ENCODE data around the gene ATP9B. TPM values are rescaled to one million over a fixed set of nuclear protein-coding genes. Genes with fewer than 3 reads are reported as not detected.

The ATP9B gene
- total and polyA plus RNA-seq, 9 donors, result 19.9 to 72.1 (median 43.2) TPM

DNA sequence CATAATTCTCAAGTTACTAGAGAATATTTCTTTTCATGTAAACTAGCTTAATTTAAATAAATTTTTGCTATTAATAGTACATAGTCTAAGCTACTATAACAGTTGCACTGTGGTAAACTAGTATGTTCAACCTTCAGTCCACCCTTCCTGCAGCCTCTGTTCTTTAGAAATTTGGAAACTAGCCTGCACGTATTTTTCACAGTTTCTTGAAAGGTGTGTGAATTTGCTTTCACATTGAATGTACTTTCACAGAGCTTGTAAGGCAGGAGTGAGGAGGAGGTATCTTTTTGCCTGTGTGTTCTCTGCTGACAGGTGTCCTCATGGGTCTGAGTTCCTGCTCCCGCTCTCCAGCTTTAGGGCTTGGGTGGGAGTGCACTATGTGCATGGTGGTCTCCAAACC is 117.5 kb downstream of the ATP9B start:
- intact Hi-C loops (cut with DNase I), result no loop called here
- Histone ChIP-seq H3K27ac (no peak overlapping the region), H3K4me3 (no peak overlapping the region), H3K9me3 (no peaks in the 10 kb centered on the region), H3K4me1 (ENCODE audit: insufficient read depth) (peaks cover 4% of the 10 kb centered on the region), H3K36me3 (no peaks in the 10 kb centered on the region), H3K27me3 (no peaks in the 10 kb centered on the region)
- TF ChIP-seq POLR2A (IDR thresholded peaks at IDR 0.05) (no peak), EP300 (IDR thresholded peaks at IDR 0.05) (no peak)
- TF ChIP-seq, protein P1, sequence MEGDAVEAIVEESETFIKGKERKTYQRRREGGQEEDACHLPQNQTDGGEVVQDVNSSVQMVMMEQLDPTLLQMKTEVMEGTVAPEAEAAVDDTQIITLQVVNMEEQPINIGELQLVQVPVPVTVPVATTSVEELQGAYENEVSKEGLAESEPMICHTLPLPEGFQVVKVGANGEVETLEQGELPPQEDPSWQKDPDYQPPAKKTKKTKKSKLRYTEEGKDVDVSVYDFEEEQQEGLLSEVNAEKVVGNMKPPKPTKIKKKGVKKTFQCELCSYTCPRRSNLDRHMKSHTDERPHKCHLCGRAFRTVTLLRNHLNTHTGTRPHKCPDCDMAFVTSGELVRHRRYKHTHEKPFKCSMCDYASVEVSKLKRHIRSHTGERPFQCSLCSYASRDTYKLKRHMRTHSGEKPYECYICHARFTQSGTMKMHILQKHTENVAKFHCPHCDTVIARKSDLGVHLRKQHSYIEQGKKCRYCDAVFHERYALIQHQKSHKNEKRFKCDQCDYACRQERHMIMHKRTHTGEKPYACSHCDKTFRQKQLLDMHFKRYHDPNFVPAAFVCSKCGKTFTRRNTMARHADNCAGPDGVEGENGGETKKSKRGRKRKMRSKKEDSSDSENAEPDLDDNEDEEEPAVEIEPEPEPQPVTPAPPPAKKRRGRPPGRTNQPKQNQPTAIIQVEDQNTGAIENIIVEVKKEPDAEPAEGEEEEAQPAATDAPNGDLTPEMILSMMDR (IDR thresholded peaks at IDR 0.05), result no peak
- no peak for DNase-seq
- 96 to 97% (median 97%) methylated on average over 2 of the region's 2 CpGs for WGBS, 3 donors

DNA sequence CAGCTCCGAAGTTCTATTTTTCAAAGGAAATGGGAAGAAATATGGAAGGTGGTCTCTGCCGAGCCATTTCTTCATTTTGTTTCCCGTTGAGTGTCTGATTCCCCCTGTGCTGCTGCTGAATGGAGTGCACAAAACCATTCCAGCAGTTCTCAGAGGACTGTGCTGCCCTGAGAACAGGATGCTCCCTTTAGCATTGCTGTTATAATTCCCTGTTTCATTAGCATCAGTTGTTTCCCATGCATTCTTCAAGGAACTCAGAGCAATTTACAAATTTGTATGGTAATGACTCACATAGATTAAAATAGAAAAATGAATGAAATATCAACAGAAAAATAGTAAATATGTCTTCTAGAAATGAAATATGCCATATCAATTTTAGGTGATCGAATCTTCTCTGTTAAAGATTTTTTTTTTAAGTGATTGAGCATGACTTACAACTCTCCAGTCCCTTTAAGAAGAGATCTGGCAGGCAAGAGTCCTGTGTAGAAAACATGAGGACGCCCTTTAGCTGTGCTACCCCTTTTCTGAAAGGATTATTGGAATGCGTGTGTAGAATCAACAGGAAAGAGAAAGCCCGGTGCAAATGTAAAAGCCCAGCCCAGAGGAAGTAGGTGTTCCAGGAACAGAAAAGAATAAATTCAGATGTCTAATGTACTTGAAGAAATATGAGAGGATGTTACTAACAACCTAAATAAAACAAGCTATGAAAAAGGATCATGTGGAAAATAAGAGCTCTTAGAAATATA is 118.5 kb downstream of the ATP9B start:
- Histone ChIP-seq H3K27ac (no peak overlapping the region), H3K4me3 (no peak overlapping the region), H3K36me3 (no peaks in the 10 kb centered on the region), H3K9me3 (no peaks in the 10 kb centered on the region), H3K4me1 (ENCODE audit: insufficient read depth) (peaks cover 1% of the 10 kb centered on the region), H3K27me3 (no peaks in the 10 kb centered on the region)
- intact Hi-C loops (cut with DNase I), result no loop called here
- TF ChIP-seq EP300 (IDR thresholded peaks at IDR 0.05) (no peak), POLR2A (IDR thresholded peaks at IDR 0.05) (no peak)
- TF ChIP-seq, protein P1 (IDR thresholded peaks at IDR 0.05), result no peak
- 67 to 72% (median 67%) methylated on average over 7 of the region's 7 CpGs for WGBS, 3 donors
- DNase-seq, result no peak

DNA sequence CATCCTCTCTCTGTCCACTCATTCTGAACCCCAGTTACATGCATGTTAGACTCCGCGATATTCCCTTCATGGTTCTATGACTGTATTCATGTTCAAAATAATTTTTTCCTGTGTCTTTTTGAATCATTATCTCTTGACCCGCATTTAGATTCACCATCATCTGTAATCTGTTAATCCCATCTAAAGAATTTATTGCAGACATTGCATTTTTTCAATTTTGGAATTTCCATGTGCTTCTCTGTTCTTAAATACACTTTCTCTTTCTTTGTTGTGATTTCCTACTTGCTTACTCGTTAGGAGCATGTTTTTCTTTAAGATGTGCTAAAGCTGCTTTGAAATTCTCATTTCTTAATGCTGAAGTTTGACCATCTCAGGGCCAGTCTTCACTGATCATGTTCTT is 122.2 kb downstream of the ATP9B start:
- Histone ChIP-seq H3K9me3 (no peaks in the 10 kb centered on the region), H3K27ac (no peak overlapping the region), H3K4me1 (ENCODE audit: insufficient read depth) (peaks cover 1% of the 10 kb centered on the region), H3K36me3 (no peaks in the 10 kb centered on the region), H3K27me3 (no peaks in the 10 kb centered on the region), H3K4me3 (no peak overlapping the region)
- no peak for DNase-seq
- intact Hi-C loops (cut with DNase I), result no loop called here
- whole genome bisulfite sequencing, 3 donors, result 95 to 97% (median 96%) methylated on average over 4 of the region's 4 CpGs
- TF ChIP-seq, protein P1 (IDR thresholded peaks at IDR 0.05), result no peak
- TF ChIP-seq EP300 (IDR thresholded peaks at IDR 0.05) (no peak), POLR2A (IDR thresholded peaks at IDR 0.05) (no peak)

DNA sequence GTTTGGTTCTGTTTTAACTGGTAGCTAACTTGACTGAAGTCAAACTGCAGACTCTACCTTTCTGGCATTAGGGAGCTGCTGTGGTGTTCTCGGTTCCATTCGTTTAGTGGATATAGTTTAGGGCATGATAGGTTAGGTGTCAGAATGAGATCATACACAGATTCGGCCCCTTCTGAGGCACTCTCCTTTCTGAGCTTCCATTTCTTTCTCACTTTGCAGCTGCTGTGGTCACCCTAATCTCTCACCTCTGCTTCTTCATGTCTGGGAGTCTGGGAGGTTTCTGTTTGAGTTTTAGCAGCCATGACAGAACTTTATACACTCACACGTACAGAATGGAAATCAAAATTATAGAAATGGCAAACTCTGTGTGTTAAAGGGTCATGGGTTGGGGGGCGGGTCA is 122.8 kb downstream of the ATP9B start:
- Histone ChIP-seq H3K27me3 (no peaks in the 10 kb centered on the region), H3K9me3 (no peaks in the 10 kb centered on the region), H3K4me3 (no peak overlapping the region), H3K27ac (no peak overlapping the region), H3K36me3 (no peaks in the 10 kb centered on the region), H3K4me1 (ENCODE audit: insufficient read depth) (peaks cover 1% of the 10 kb centered on the region)
- TF ChIP-seq, protein P1 (IDR thresholded peaks at IDR 0.05), result no peak
- TF ChIP-seq POLR2A (IDR thresholded peaks at IDR 0.05) (no peak), EP300 (IDR thresholded peaks at IDR 0.05) (no peak)
- 80 to 88% (median 83%) methylated on average over 5 of the region's 5 CpGs for WGBS, 3 donors
- intact Hi-C loops (cut with DNase I), result loop anchor here in 1 of 4 donors (1.0 kb wide), 1 partner anchor 25 kb away; no protein-coding TSS in a partner anchor
- no peak for DNase-seq

All from ovary (tissue), 9 donors.